ENCODE results near the gene PCNX4.

The PCNX4 gene

GRCh38 chr14:60101786-60102185 lies 10.1 kb downstream of the PCNX4 start:
- no peak for DNase-seq

GRCh38 chr14:60102389-60102788 lies 10.7 kb downstream of the PCNX4 start:
- DNase-seq, result no peak

- DNase-seq, result peak in 9 of 56 donors; percentile 0 to 24 (median 5)
These were observed 14.6 kb downstream of the PCNX4 start for GRCh38 chr14:60106339-60106738.

- DNase-seq, result no peak
These were observed 15.8 kb downstream of the PCNX4 start for GRCh38 chr14:60107477-60107876.

- DNase-seq, result no peak
These were observed 20.0 kb downstream of the PCNX4 start for GRCh38 chr14:60111732-60112131.

GRCh38 chr14:60114881-60115280 lies 23.2 kb downstream of the PCNX4 start:
- no peak for DNase-seq

- no peak for DNase-seq
These were observed 24.5 kb downstream of the PCNX4 start for GRCh38 chr14:60116181-60116580.

GRCh38 chr14:60125918-60126317 lies 34.2 kb downstream of the PCNX4 start:
- DNase-seq, result no peak

GRCh38 chr14:60133487-60133886 lies 41.8 kb downstream of the PCNX4 start:
- no peak for DNase-seq

- DNase-seq, result no peak
These were observed 43.0 kb downstream of the PCNX4 start for GRCh38 chr14:60134702-60135101.

GRCh38 chr14:60151715-60152114 lies 60.0 kb downstream of the PCNX4 start:
- DNase-seq, result peak in 41 of 56 donors; percentile 3 to 77 (median 21)

GRCh38 chr14:60153991-60154390 lies 62.3 kb downstream of the PCNX4 start:
- no peak for DNase-seq

- no peak for DNase-seq
These were observed 62.9 kb downstream of the PCNX4 start for GRCh38 chr14:60154671-60155070.

GRCh38 chr14:60160422-60160821 lies 68.7 kb downstream of the PCNX4 start:
- no peak for DNase-seq

- no peak for DNase-seq
These were observed 69.7 kb downstream of the PCNX4 start for GRCh38 chr14:60161196-60162107.

- no peak for DNase-seq
These were observed 72.0 kb downstream of the PCNX4 start for GRCh38 chr14:60163693-60164092.

GRCh38 chr14:60164404-60164711 lies 72.6 kb downstream of the PCNX4 start:
- DNase-seq, result no peak

- peak in 54 of 56 donors; percentile 29 to 90 (median 75) for DNase-seq
These were observed 73.2 kb downstream of the PCNX4 start, which contains the start of gene DHRS7 for GRCh38 chr14:60164712-60165546. Gene DHRS7, minus strand, starts transcription at chr14:60165398. Its CDS starts 89 bp downstream, at chr14:60165309.

GRCh38 chr14:60165547-60165876 lies 73.8 kb downstream of the PCNX4 start:
- no peak for DNase-seq

- DNase-seq, result no peak
These were observed 74.4 kb downstream of the PCNX4 start for GRCh38 chr14:60166142-60166541.

- DNase-seq, result no peak
These were observed 78.0 kb downstream of the PCNX4 start for GRCh38 chr14:60169722-60170121.

GRCh38 chr14:60170948-60171347 lies 79.2 kb downstream of the PCNX4 start:
- no peak for DNase-seq

GRCh38 chr14:60171690-60172089 lies 80.0 kb downstream of the PCNX4 start:
- no peak for DNase-seq

All from nucleus accumbens (tissue), 56 donors.